A549 treated with dexamethasone at 1 μM for 4 hours (cell line): ENCODE data around the gene TMEM132E. TPM values are rescaled to one million over a fixed set of nuclear protein-coding genes. Genes with fewer than 3 reads are reported as not detected.

Experiments
- total RNA-seq: library from RNA; stranded (reverse); fragments of 200-300 nt; extraction: Qiagen RNA extraction; gene quantifications from 5 replicates; pipeline ENCODE4 v1.2.3, GENCODE V29; 2022

The TMEM132E gene
- total RNA-seq = 0.01 to 0.02 TPM (median 0.02 TPM) in 4 of 5 replicates, not detected in the other

DNA sequence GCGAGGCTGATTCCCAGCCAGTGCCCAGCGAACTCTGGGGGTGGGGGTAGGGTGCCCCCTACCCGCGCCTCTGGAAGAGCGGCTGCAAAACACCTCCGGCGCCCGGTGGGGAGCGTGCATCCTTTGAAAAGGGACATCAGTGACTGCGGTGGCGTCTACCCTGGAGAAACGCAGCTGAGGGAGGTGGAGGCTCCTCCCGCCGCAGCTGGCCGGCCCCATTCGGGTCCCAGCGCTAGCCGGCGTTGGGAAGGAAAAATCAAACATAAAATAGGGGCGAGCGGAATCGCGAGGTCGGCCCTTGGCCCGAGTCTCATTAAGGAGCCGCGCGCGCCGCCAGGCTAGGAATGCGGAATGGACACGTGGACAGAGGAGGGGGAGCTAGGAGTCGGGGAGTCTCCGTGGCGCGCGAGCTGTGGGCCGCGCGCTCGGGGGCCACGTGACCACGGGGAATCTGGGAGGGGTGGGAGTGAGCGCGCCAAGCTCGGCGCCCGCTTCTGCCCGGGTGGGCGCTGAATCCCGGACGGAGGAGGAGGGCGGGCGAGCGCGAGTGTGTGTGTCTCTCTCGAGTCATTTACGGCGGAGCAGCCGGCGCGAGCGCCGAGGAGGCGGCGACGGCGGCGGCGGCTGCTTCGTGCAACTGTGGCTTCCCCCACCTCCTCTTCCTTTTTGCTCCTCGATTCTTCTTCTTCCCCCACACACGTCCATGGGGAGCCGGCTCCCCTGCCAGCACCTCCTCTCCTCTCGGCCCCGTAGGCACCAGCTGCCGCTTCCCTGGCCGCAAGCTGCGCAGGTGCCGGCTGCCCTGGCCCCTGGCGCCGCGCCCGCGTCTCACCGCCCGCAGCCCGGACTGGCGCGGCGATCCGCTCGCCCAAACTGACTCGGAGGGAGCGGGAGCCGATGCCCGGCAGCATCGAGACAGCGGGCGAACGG, at the start of gene TMEM132E:
TMEM132E (plus strand) TSS at position 566 of the 930 bp plus-strand sequence. CDS start 1,495 bp downstream, outside the sequence.

Other genes with a start within 250 kb of the TMEM132E start
- gene CCL13, start 223.1 kb upstream of the TMEM132E start, total RNA-seq = not detected in 5 replicates
- not detected in 5 replicates for gene CCL1, start 216.3 kb upstream of the TMEM132E start, total RNA-seq